H54 (cell line): ENCODE results near the gene EP400.
"Not testable (repeated sequence)": the region's sequence is repeated elsewhere in the genome, so short reads cannot be mapped to it uniquely, and the experiment has no call there.

Experiments used
- DNase-seq: peaks from one replicate; pipeline ENCODE4 v3.0.0; 2011; ENCODE audit warnings: low spot score, mixed read lengths; ENCODE audit not compliant: insufficient read length
- FAIRE-seq: peaks from 3 replicates; lab custom pipeline; 2011; peaks lifted over from hg19 to GRCh38; lab: Jason Lieb, UNC
- POLR2A ChIP-seq: IDR thresholded peaks from 2 replicates; pipeline ENCODE4 v1.6.1; 2011; ENCODE audit warnings: low read depth, mild to moderate bottlenecking, low read length

The EP400 gene

DNA sequence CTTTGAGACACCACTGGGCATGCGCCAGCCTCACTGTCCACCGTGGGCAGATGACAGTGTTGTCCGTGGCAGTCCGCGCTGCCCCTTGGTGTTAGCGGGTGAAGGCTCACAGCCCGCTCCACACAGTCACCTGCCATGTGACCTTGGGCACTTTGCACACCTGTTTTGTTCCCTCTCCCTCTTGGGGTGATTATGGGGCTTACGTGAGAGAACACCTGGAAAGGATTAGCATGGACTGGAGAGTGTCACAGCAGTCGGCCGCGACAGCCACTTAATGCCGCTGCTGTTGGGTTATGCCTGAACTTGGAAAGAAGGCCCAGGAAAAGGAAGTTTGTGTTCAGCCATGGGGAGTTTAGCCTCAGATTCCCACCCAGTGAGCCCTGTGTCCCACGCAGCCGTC, 100.1 kb downstream of the EP400 start:
- DNase-seq: no peak
- no peak for TF ChIP-seq POLR2A
- FAIRE-seq: no peak

DNA sequence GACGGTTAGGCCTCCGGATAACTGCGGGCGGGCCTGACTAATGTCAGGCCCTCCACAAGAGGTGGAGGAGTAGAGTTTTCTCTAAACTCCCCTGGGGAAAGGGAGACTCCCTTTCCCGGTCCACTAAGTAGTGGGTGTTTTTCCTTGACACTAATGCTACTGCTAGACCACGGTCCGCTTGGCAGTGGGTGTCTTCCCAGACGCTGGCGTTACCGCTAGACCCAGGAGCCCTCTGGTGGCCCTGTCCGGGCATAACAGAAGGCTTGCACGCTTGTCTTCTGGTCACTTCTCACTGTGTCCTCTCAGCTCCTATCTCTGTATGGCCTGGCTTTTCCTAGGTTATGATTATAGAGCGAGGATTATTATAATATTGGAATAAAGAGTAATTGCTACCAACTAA, 102.0 kb downstream of the EP400 start:
- FAIRE-seq, DNase-seq: not testable (repeated sequence)

DNA sequence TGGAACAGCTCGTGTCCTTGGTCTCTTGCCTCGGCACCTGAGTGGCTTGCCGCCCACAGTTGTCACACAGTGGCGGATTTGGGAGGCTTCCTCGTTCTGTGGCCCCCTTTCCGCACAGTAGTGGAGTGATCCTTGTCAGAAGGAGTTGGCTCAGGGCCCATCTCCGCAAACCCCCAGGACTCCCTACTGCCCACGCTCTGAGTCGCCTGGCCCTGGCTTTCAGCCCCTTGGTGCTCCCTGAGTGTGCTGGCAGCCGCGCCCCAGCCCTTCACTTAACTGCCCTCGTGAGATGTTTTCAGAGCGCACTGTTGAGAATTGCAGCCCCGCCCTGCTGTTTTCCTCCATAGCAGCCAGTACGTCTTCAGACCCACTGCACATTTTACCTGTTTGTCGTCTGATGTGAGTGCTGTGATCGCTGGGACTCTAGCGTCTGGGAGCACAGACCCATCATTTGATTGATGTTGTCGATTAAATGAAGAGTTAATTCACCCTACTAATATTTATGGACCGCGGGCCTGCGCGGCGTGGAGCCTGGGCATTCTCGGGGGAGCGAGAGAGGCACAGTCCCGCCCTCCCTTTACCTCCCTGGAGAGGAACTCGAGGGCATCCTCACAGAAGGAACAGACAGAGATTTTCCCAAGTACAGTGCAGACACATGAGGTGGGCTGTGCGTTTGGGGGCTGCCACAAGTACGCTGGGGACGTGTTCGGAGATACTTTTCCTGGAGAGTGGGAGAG, 102.6 kb downstream of the EP400 start:
- DNase-seq (no peak), FAIRE-seq (no peak)
- no peak for TF ChIP-seq POLR2A

DNA sequence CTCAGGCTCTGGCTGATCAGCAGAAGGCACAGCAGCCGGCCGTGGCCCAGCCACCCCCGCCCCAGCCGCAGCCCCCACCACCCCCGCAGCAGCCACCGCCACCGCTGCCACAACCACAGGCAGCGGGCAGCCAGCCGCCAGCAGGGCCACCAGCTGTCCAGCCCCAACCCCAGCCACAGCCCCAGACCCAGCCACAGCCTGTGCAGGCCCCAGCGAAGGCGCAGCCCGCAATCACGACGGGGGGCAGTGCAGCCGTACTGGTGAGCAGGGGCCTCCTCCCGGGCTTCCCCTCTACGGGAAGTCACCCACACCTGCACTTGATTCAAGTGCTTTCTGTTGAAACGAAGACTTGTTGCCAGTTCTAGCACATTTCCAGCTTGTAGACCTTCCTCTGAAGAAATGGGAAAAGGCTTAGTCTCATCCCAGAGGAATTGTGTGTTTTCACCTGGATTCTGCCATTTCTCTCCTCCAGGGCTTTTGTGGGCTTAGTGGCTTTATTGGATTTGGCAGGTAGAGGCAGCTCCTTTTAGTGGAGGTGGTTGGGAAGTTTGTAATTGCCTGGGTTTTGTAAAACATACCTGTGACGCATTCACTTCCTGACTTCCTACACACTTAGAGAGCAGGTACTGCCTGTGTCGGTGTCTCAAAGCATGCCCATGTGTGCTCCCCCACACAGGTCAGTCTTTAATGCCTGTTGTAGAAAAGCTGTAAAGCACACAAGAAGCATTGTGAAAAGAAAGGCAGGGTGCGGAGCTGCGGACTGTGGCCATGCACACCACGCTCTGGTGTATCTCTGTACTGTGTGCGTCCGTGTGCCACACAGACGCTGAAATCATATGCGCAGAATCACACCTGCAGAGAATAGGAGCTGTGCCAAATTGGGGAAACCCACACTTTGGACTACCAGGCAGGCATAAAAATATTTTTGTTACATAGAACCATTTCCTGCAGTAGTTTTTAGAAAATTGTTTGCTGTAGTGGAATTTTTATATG, 103.9 kb downstream of the EP400 start:
- no peak for TF ChIP-seq POLR2A
- FAIRE-seq (no peak), DNase-seq (no peak)

DNA sequence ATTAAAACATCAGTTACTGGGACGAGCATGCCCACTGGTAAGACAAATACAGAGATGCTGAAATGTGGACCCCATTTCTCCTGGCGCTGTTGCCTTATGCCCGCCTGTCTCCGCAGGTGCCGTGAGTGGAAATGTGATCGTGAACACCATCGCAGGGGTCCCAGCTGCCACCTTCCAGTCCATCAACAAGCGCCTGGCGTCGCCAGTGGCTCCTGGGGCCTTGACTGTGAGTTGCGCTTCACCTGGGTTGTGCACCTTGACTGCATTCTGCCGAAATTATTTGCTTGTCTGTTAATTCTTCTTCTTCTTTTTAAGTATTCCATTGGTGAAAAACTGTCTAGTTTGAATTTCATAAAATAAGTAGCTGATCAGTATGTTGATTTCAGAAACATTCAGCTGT, 105.2 kb downstream of the EP400 start:
- DNase-seq: no peak
- no peak for TF ChIP-seq POLR2A
- no peak for FAIRE-seq

DNA sequence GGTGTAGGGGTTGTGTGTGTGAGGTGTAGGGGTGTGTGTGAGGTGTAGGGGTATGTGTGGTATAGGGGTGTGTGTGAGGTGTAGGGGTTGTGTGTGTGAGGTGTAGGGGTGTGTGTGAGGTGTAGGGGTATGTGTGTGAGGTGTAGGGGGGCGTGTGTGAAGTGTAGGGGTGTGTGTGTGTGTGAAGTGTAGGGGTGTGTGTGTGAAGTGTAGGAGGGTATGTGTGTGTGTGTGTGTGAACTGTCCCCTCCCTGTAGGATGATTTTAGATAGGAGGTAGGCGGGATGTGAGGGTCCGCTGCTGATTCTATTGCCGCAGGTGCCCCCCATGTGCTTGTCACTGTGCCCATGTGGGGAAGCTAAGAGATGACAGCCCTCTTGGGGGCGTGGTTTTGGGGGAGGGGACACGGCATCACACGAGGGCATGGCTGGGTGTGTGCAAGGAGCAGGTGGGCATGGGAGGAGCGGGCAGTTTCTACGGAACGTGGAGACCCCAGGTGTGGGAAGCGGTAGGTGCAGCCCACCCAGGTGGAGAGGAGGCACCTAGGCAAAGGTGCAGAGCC, 105.9 kb downstream of the EP400 start:
- FAIRE-seq (no peak), DNase-seq (no peak)
- TF ChIP-seq POLR2A: no peak

DNA sequence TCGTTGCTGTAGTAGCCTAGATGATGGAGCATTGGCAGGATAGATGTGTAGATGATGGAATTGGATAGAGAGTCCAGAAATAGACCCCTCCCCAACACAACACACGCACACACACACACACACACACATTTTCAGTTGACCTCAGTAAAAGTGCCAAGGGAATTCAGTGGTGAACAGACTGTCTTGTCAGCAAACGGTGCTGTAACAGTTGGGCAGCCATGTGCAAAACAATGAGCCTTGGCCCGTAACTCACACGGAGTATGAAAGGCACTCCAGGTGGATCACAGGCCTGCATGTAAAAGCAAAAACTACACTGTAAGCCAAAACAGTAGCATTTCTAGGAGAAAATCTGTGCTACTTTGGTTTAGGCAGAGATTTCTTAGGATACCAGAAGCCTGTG, 106.6 kb downstream of the EP400 start:
- no peak for TF ChIP-seq POLR2A
- no peak for DNase-seq
- FAIRE-seq: no peak

DNA sequence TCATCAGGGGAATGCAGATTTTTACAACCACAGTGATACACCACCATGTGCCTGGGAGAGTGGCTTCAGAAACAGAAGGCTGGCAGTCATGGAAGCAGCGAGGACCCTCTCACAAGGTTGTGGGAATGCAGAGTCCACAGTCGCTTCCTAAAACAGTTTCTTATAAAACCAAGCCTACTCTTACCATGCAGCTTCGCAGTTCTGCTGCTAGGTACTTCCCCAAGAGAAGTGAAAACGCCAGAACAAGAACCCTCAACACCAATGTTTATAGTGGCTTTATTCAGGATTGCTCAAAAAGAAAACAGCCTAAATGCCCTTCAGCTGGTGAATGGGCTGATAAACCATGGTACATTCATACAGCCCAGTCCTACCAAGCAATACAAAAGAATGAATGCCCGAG, 107.2 kb downstream of the EP400 start:
- no peak for TF ChIP-seq POLR2A
- DNase-seq: no peak
- no peak for FAIRE-seq

DNA sequence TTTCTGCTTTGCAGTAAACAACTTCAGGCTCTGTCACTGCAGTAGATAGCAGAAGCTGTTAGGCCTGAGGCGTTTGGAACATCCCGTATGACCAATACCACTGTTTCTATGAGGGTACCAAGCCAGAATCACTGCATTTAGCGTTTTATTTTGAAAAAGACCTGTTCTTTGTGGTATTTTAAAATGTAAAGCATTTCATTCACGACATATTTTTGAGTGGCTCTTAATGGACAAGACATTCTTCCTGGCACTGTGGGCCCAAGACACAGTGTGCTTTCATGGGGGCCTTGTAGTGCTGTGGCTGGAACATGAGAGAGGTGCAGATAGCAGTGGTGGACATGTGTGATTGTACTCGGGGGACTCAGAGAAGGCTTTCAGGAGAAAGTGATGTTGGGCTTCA, 107.9 kb downstream of the EP400 start:
- DNase-seq (no peak), FAIRE-seq (no peak)
- no peak for TF ChIP-seq POLR2A

DNA sequence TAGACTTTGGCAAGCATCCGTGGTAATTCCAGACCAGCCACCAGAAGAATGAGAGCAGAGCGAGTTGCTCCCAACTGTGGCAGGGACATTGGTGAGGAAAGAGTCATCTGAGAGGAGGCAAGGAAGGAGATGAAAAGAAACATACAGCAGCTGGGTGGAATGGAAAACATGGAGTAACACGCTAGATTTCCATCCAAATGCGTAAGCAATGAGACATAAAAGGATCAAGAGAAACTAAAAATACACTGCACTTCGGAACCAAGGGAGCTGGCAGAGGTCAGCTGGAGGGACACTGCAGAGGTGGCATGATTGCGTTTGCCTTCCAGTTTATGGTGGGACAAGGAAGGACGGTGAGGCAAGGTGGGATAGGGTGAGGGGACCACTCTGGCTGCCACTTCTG, 111.5 kb downstream of the EP400 start:
- no peak for FAIRE-seq
- no peak for TF ChIP-seq POLR2A

DNA sequence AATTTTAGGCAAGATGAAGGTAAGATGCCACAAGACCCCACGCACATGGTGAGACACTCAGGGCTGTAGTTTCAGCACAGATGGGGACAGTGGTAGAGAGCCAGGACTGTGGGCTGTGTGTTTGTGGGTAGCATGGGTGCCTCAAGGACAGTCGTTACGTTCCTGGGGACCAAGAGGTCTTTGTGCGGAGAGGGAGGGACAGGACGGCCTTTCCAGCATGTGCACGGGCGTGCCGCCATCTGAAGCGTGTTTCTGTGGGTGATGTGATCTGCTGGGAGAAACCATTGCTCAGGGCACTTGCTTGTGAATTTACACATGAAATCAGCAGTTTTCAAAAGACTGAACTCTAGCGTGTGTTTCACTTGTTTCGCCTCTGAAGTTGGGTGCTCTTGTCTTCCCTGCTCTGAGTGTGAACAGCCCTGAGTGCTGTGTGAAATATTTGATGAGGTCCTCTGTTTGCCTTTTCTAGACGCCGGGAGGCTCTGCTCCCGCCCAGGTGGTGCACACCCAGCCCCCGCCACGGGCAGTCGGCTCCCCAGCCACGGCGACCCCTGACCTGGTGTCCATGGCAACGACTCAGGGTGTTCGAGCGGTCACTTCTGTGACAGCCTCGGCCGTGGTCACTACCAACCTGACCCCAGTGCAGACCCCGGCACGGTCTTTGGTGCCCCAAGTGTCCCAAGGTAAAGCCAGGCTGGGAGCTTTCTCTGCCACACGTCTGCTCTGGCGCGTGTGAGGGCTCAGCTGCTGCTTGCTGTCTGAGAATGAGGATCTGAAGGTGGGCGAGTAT, 112.1 kb downstream of the EP400 start:
- TF ChIP-seq POLR2A: no peak
- DNase-seq (no peak), FAIRE-seq (no peak)

More for the DNA sequence above, 111.5 kb downstream of the EP400 start:
- no peak for DNase-seq

DNA sequence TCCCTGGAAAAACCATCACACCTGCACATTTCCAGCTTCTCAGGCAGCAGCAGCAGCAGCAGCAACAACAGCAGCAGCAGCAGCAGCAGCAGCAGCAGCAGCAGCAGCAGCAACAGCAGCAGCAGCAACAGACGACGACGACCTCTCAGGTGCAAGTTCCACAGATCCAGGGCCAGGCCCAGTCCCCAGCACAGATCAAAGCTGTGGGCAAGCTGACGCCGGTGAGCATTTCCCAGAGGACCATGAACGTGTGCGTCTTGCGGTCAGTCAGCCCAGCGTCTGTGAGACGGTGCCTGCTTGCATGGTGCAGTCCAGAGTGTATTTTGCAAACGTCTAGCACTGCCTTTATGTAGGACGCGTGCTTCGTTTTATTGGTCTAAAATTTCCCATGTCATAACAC, 112.7 kb downstream of the EP400 start:
- FAIRE-seq (no peak), DNase-seq (no peak)
- no peak for TF ChIP-seq POLR2A

DNA sequence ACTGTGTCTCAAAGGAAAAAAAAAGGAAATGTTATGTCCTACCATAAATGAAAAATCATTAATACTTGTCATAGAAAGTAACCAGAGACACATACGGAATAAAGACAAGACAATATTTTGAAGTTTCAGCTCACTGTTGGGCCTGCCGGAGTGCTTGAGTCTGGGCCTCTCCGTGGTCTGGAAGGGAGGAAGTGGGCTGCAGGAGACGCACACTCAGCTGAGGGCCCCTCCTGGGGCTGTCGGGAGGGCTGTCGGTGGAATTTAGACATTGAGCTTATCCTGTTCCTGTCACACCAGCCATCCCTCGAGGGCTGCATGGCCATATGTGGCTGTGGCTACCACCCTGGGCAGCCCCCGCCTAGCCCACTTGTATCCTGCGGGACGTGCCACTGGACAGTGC, 113.7 kb downstream of the EP400 start:
- DNase-seq (no peak), FAIRE-seq (no peak)
- TF ChIP-seq POLR2A: no peak
